ENCODE measurements around the gene LEMD2. TPM values are rescaled to one million over a fixed set of nuclear protein-coding genes. Genes with fewer than 3 reads are reported as not detected.

Gene LEMD2
- total RNA-seq, 1 donor from 2014 or later: 88.0 TPM

DNA sequence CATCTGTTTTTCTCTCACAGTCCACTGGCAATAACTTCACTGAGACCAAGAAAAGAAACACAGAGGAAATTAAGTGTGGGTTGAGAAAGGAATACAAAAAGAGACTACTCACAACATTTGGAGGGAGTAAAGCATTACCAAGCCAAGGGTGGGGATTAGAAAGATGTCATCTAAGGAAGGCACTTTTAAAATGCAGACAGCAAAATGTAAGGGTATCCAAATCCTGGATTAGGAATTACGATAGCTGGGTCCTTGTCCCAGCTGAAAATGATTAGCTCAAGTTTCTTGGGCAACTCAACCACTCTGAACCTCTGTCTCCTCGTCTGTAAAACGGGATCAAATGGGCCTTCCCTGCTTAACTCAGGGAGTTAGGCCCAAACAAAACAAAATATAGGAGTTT, 2.2 kb downstream of the LEMD2 start:
- no peak overlapping the region for H3K27ac Mint-ChIP-seq
- peaks cover 44% of the 10 kb centered on the region for H3K36me3 Mint-ChIP-seq (ENCODE audit: low read depth)
- CTCF ChIA-PET: interaction anchor here (2.2 kb wide), 1 partner anchor 16 kb away, joined by 6 read pairs; no protein-coding TSS in a partner anchor

DNA sequence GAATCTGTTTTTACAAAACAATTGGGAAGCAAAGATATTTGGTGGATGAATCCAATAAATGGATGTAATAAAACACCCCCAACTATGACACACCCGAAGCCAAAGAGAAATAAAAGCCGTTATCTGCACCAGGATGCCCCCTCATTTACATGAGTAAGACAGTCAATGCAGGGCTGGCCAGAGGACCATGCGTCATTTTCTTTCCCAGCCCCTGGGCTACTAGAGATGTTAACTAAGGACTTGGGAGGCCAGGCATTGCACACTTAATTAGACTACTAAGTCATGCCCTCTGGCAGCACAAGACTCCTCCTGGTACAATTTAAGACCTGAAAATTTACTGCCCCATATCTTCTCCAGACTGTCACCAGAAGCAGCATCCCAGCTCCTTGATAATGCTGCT, 3.2 kb downstream of the LEMD2 start:
- no peak overlapping the region for H3K4me3 Mint-ChIP-seq
- H3K36me3 Mint-ChIP-seq (ENCODE audit: low read depth): peaks cover 53% of the 10 kb centered on the region
- ChIA-PET POLR2A (interaction anchor here (1.6 kb wide), 1 partner anchor 12 kb away, joined by 3 read pairs; no protein-coding TSS in a partner anchor), CTCF (no interaction called here)
- TF ChIP-seq, protein P1, sequence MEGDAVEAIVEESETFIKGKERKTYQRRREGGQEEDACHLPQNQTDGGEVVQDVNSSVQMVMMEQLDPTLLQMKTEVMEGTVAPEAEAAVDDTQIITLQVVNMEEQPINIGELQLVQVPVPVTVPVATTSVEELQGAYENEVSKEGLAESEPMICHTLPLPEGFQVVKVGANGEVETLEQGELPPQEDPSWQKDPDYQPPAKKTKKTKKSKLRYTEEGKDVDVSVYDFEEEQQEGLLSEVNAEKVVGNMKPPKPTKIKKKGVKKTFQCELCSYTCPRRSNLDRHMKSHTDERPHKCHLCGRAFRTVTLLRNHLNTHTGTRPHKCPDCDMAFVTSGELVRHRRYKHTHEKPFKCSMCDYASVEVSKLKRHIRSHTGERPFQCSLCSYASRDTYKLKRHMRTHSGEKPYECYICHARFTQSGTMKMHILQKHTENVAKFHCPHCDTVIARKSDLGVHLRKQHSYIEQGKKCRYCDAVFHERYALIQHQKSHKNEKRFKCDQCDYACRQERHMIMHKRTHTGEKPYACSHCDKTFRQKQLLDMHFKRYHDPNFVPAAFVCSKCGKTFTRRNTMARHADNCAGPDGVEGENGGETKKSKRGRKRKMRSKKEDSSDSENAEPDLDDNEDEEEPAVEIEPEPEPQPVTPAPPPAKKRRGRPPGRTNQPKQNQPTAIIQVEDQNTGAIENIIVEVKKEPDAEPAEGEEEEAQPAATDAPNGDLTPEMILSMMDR (IDR thresholded peaks at IDR 0.05): no peak
- DNase-seq (no peak), ATAC-seq (ENCODE audit: low read depth) (no peak)
- H3K9me3 Mint-ChIP-seq: no peaks in the 10 kb centered on the region
- H3K27ac Mint-ChIP-seq: no peak overlapping the region
- intact Hi-C loops (cut with micrococcal nuclease): loop anchor here (5.0 kb wide), 3 partner anchors 353 to 1682 kb away; partner anchors contain the start of genes RPL10A, RPS18 and VPS52
- peaks cover 49% of the 10 kb centered on the region for H3K4me1 Mint-ChIP-seq
- no peaks in the 10 kb centered on the region for H3K27me3 Mint-ChIP-seq

More for the DNA sequence above, 2.2 kb downstream of the LEMD2 start:
- TF ChIP-seq, protein P1 (IDR thresholded peaks at IDR 0.05): no peak
- H3K4me1 Mint-ChIP-seq: peaks cover 49% of the 10 kb centered on the region
- no peak for DNase-seq
- intact Hi-C loops (cut with micrococcal nuclease): loop anchor here (5.0 kb wide), 3 partner anchors 354 to 1681 kb away; partner anchors contain the start of genes RPL10A, RPS18 and VPS52
- POLR2A ChIA-PET: interaction anchor here (1.6 kb wide), 1 partner anchor 13 kb away, joined by 3 read pairs; no protein-coding TSS in a partner anchor
- peak overlapping the region; percentile 94 for H3K4me3 Mint-ChIP-seq
- ATAC-seq (ENCODE audit: low read depth): no peak
- no peaks in the 10 kb centered on the region for H3K9me3 Mint-ChIP-seq
- no peaks in the 10 kb centered on the region for H3K27me3 Mint-ChIP-seq

DNA sequence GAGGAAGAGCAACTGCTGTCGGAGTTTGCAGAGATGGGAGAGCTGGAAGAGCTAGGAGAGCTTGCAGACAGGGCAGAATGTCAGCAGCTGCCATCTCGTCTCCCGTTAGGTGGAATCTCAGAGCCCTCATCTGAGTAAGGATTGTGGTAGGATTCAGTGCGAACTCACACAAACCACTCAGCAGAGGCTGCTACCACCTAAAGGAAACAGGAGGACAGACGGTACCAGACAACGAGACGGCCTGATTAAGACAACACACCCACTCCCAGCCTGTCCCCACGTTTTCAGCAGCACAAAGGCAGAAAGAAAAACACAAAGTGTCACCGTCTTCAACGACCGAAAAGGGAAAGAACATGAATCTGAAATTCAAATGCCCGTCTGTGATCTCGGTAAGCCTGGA, 4.1 kb downstream of the LEMD2 start:
- TF ChIP-seq, protein P1 (IDR thresholded peaks at IDR 0.05): no peak
- ChIA-PET CTCF (no interaction called here), POLR2A (no interaction called here)
- no peak for ATAC-seq (ENCODE audit: low read depth)
- DNase-seq: no peak
- Mint-ChIP-seq H3K36me3 (ENCODE audit: low read depth) (peaks cover 63% of the 10 kb centered on the region), H3K4me1 (peaks cover 48% of the 10 kb centered on the region), H3K9me3 (no peaks in the 10 kb centered on the region), H3K27me3 (no peaks in the 10 kb centered on the region), H3K4me3 (no peak overlapping the region), H3K27ac (no peak overlapping the region)
- intact Hi-C loops (cut with micrococcal nuclease): loop anchor here (5.0 kb wide), 3 partner anchors 352 to 1683 kb away; partner anchors contain the start of genes RPL10A, RPS18 and VPS52

DNA sequence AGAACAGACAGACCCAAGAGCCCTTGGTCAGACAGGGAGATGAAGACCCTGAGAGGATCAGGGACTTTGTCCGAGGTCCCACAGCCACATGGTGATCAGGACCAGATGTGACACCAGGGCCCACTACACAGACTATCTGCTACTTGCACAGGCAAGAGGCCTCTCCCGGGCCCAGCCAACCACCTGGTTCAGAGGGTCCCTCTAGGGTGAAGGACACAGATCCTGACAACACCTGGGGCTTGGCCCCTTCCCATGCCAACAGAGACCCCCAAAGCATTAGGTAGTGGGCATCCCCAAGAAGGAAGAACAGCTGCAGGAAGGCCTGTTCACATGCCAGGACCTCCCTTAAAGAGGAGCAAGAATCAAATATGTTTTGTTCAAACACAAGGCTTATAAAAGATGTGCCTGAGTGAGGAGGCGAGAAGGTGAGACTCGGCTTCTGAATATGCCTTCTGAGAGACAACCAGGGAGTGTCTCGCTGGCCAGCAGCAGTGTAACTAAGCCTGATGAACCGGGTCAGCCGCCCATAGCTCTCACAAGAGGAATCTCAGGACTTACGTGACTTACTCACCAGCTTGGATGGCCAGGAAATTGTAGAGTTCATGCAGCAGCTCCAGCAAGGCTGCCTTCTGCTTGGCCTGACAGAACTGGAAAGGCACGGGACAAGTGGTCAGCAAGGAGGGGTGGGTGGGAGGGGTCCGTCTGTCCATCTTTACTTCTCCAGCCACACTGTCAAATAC, 5.0 kb downstream of the LEMD2 start:
- intact Hi-C loops (cut with micrococcal nuclease): no loop called here
- H3K4me3 Mint-ChIP-seq: no peak overlapping the region
- POLR2A ChIA-PET: no interaction called here
- H3K27ac Mint-ChIP-seq: no peak overlapping the region
- H3K9me3 Mint-ChIP-seq: no peaks in the 10 kb centered on the region
- no peaks in the 10 kb centered on the region for H3K27me3 Mint-ChIP-seq
- TF ChIP-seq, protein P1 (IDR thresholded peaks at IDR 0.05): no peak
- H3K4me1 Mint-ChIP-seq: peaks cover 42% of the 10 kb centered on the region
- CTCF ChIA-PET: no interaction called here
- ATAC-seq (ENCODE audit: low read depth) (no peak), DNase-seq (no peak)
- peaks cover 71% of the 10 kb centered on the region for H3K36me3 Mint-ChIP-seq (ENCODE audit: low read depth)

DNA sequence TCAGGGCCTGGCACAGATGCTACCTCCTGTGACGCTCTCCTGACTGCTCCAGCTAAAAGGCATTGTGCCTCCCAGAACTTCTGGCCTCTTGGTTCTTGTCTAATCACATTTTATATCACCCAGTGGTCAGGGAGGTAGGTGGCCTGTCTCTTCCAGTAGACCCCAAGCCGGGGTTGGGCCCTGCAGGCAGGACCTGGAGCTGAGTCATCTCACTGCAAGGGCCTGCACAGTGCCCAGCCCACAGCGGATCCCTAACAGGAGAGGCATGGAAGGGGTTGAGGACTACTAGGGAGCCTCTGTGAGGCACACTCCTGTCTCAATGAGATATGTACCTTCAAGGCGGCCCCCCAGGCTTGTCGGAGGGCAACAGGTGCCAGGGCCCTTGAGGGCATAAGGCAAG, 6.4 kb downstream of the LEMD2 start:
- TF ChIP-seq, protein P1 (IDR thresholded peaks at IDR 0.05): no peak
- H3K27ac Mint-ChIP-seq: no peak overlapping the region
- no peak overlapping the region for H3K4me3 Mint-ChIP-seq
- POLR2A ChIA-PET: no interaction called here
- intact Hi-C loops (cut with micrococcal nuclease): no loop called here
- peaks cover 82% of the 10 kb centered on the region for H3K36me3 Mint-ChIP-seq (ENCODE audit: low read depth)
- ATAC-seq (ENCODE audit: low read depth) (no peak), DNase-seq (no peak)
- H3K4me1 Mint-ChIP-seq: peaks cover 36% of the 10 kb centered on the region
- no peaks in the 10 kb centered on the region for H3K27me3 Mint-ChIP-seq
- H3K9me3 Mint-ChIP-seq: no peaks in the 10 kb centered on the region
- CTCF ChIA-PET: interaction anchor here (1.8 to 2.1 kb wide), 2 partner anchors 11 to 13 kb away, joined by 6 read pairs; no protein-coding TSS in a partner anchor

Data from activated B cell treated with CpG ODN at 0.5 μM for 24 hours (primary cell).